Heart right ventricle (tissue), 16 donors: ENCODE results near the gene LTBP1. TPM values are rescaled to one million over a fixed set of nuclear protein-coding genes. Genes with fewer than 3 reads are reported as not detected.
"Not testable (repeated sequence)": the region's sequence is repeated elsewhere in the genome, so short reads cannot be mapped to it uniquely, and the experiment has no call there.

Experiments
- ATAC-seq, 8 donors: fragments of 200-7000 bp; cut with Tn5 transposase; one replicate each; pipeline ENCODE4 v1.9.1; 2020; ENCODE audit warnings: mild to moderate bottlenecking in 8 of 8, moderate library complexity in 8 of 8, moderate number of reproducible peaks in 1 of 8
- DNase-seq, 2 donors: peaks; one replicate each; pipeline ENCODE4 v3.0.0-alpha.2; 2020
- H3K27ac ChIP-seq, 10 donors: fragments of 200-600 bp; sonication (generic) in 2 of 10; one replicate each; pipeline versions ENCODE4 v1.5.0 to v1.8.0; 2020 to 2022; ENCODE audit warnings: mild to moderate bottlenecking in 3 of 10
- H3K27me3 ChIP-seq, 7 donors: fragments of 200-600 bp; one replicate each; pipeline ENCODE4 v1.8.0; 2021 to 2022; ENCODE audit warnings: mild to moderate bottlenecking in 2 of 7
- H3K36me3 ChIP-seq, 9 donors: fragments of 200-600 bp; sonication (generic) in 1 of 9; one replicate each; pipeline versions ENCODE4 v1.5.0 to v1.8.0; 2020 to 2022; ENCODE audit warnings: mild to moderate bottlenecking in 2 of 9
- H3K4me1 ChIP-seq, 9 donors: fragments of 200-600 bp; sonication (generic) in 1 of 9; one replicate each; pipeline versions ENCODE4 v1.5.0 to v1.8.0; 2020 to 2022; ENCODE audit warnings: mild to moderate bottlenecking in 4 of 9
- H3K4me3 ChIP-seq, 10 donors: fragments of 200-600 bp; sonication (generic) in 2 of 10; one replicate each; pipeline versions ENCODE4 v1.5.0 to v1.8.0; 2020 to 2022; ENCODE audit warnings: mild to moderate bottlenecking in 7 of 10, moderate library complexity in 2 of 10
- H3K9me3 ChIP-seq, 11 donors: fragments of 200-600 bp in 10 of 11; sonication (generic) in 2 of 11; one replicate each; pipeline versions ENCODE4 v1.5.0 to v1.8.0; 2013 to 2022; ENCODE audit warnings: mild to moderate bottlenecking in 2 of 11, control low read depth in 1 of 11, moderate library complexity in 1 of 11
- CTCF ChIP-seq, 9 donors: fragments of 200-600 bp; sonication (generic) in 2 of 9; IDR thresholded peaks; one replicate each; pipeline versions ENCODE4 v1.5.0 to v1.8.0; 2021 to 2022; ENCODE audit warnings: antibody characterized with exemption in 9 of 9, mild to moderate bottlenecking in 5 of 9, moderate library complexity in 1 of 9
- WGBS, 2 donors: extraction: QIAGEN DNeasy Blood & Tissue Kit; methylation state at CpG; one replicate each; pipeline ENCODE4 v1.1.7; 2013; ENCODE audit warnings: inconsistent platforms in 1 of 2; 5-methylcytosine and 5-hydroxymethylcytosine counted together
- intact Hi-C, 10 donors: fragments of 100-400 bp; cut with DNase I; formaldehyde crosslinking; loops; one replicate each; pipeline versions ENCODE4 v1.11.1 to v1.14.2; 2022
- polyA plus RNA-seq, 2 donors: library from polyadenylated mRNA; stranded (reverse); fragments of 200-250 nt; gene quantifications; one replicate each; pipeline ENCODE4 v1.2.3, GENCODE V29; 2013
- total RNA-seq, 10 donors: library from RNA; stranded (reverse); fragmentation: NEBNext Ultra II Directional in 3 of 10; extraction: Animal tissue kit (Norgen Biotek cat#: 25700) in 3 of 10; gene quantifications; one replicate each; pipeline versions ENCODE4 v1.2.1 to v1.2.4, GENCODE V29; 2021 to 2023
- donor health status: Arrhythmogenic right ventricular cardiomyopathy.
- donor health status: ischemic (EF 13 %, LVEDD 7.1; RV severe dilation, severe dysfunction).
- donor health status: healthy with polysubstance abuse.
- donor health status: DM: no; HTN: yes; CAD: no.
- donor health status: DM: no; HTN: no; CAD: no.
- donor health status: ischemic (EF 25% LVEDD 6.9; RV normal size, moderate dysfunction).
- donor health status: ischemic (EF 25% LVEDD 5.7; RV mildly dilated, moderate dysfunction).
- donor health status: healthy.
- donor health status: DM: yes; HTN: yes; CAD: no.
- donor health status: Ischemic cardiomyopathy.
- donor health status: ischemic (EF 35%, LVEDD 5.7; RV mildly dilated, moderate dysfunction).
- donor health status: nonischemic (EF 11% LVEDD 7.7; RV severe dilation, severe dysfunction).
- donor health status: DM: yes; HTN: yes; CAD: no.
- donor health status: PGD.
- donor health status: ischemic (EF 29% LVEDD 5.4; RV normal size, mild dysfunction).
- donor health status: nonischemic (EF 23%, LVEDD 6.1; RV moderate dilation, normal function).

The LTBP1 gene
- total and polyA plus RNA-seq, 12 donors, result 22.4 to 164 (median 84.3) TPM

GRCh38 chr2:33168425-33168824 is 221.7 kb downstream of the LTBP1 start:
- H3K9me3 ChIP-seq, result no peaks in the 10 kb centered on the region
- H3K4me3 ChIP-seq, result no peak overlapping the region
- peaks cover 0 to 25% (median 14%) of the 10 kb centered on the region in 9 donors for H3K4me1 ChIP-seq
- no peak overlapping the region for H3K27ac ChIP-seq
- no peaks in the 10 kb centered on the region for H3K36me3 ChIP-seq
- DNase-seq (no peak), ATAC-seq (no peak)
- intact Hi-C loops, result no loop called here
- no peak for TF ChIP-seq CTCF (IDR thresholded peaks at IDR 0.05)
- no peaks in the 10 kb centered on the region for H3K27me3 ChIP-seq

- TF ChIP-seq CTCF (IDR thresholded peaks at IDR 0.05), result no peak
- Histone ChIP-seq H3K4me3 (no peak overlapping the region), H3K9me3 (no peaks in the 10 kb centered on the region), H3K4me1 (peaks cover 0 to 25% (median 14%) of the 10 kb centered on the region in 9 donors), H3K36me3 (no peaks in the 10 kb centered on the region), H3K27me3 (no peaks in the 10 kb centered on the region), H3K27ac (no peak overlapping the region)
- ATAC-seq (no peak), DNase-seq (no peak)
- 82% methylated on average over 4 of the region's 4 CpGs for WGBS, 2 donors
- intact Hi-C loops, result no loop called here
These were observed 222.2 kb downstream of the LTBP1 start for GRCh38 chr2:33168922-33169321.

GRCh38 chr2:33170251-33170650 is 223.5 kb downstream of the LTBP1 start:
- WGBS, 2 donors, result 91 to 92% methylated on average over 6 to 8 of the region's 16 CpGs
- H3K4me3 ChIP-seq, ATAC-seq, H3K36me3 ChIP-seq, H3K27me3 ChIP-seq, intact Hi-C loops, H3K27ac ChIP-seq, DNase-seq, H3K9me3 ChIP-seq: not testable (repeated sequence)
- H3K4me1 ChIP-seq, result peaks cover 0 to 25% (median 14%) of the 10 kb centered on the region in 9 donors

GRCh38 chr2:33177627-33178026 is 230.9 kb downstream of the LTBP1 start:
- Histone ChIP-seq H3K36me3 (no peaks in the 10 kb centered on the region), H3K27ac (no peak overlapping the region), H3K4me1 (peaks cover 0 to 8% (median 0%) of the 10 kb centered on the region in 9 donors), H3K9me3 (peaks cover 0 to 5% (median 0%) of the 10 kb centered on the region in 11 donors), H3K4me3 (no peak overlapping the region), H3K27me3 (no peaks in the 10 kb centered on the region)
- WGBS, 2 donors, result 0 to 39% methylated on average over 1 of the region's 1 CpG
- intact Hi-C loops, result no loop called here
- no peak for TF ChIP-seq CTCF (IDR thresholded peaks at IDR 0.05)
- no peak for DNase-seq
- no peak for ATAC-seq

- Histone ChIP-seq H3K27me3 (no peaks in the 10 kb centered on the region), H3K4me1 (peaks cover 0 to 8% (median 0%) of the 10 kb centered on the region in 9 donors), H3K27ac (no peak overlapping the region), H3K36me3 (no peaks in the 10 kb centered on the region), H3K9me3 (peaks cover 0 to 5% (median 0%) of the 10 kb centered on the region in 11 donors), H3K4me3 (no peak overlapping the region)
- 88 to 93% methylated on average over 5 of the region's 5 CpGs for WGBS, 2 donors
- intact Hi-C loops, result no loop called here
- ATAC-seq (no peak), DNase-seq (no peak)
- TF ChIP-seq CTCF (IDR thresholded peaks at IDR 0.05), result no peak
These were observed 231.5 kb downstream of the LTBP1 start for GRCh38 chr2:33178209-33178608.
